Measurements from ENCODE around the gene RALGDS.

Gene RALGDS

DNA sequence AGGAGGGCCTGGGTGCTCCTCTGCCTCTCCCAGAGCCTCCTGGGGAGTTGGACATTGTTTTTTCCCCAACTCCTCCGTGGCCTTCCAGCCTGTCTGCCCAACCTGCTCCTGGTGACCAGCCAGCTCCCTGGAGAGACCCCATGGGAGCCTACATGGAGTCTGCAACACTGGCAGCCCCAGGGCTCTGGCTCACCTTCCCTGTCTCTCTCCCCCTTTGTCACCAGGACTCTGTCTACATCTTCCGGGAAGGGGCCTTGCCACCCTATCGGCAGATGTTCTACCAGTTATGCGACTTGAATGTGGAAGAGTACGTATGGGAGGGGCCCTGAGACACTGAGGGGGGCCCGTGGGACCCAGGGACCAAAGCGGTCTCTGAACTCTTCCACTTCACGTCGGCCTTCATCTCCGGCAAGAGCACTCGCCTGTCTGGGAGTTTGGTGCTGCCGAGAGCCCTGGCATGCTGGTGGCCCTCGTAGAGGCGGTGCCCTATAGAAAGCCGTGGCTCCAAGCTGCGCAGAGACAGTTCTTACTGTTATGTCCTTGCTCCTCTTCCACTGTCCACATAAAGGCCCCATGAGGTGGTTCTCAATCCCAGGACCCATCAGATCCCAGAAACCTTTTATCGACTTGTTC, 65.1 kb downstream of the RALGDS start:
- in situ Hi-C loops (cut with MboI; ENCODE audit: low sequenced_read_pairs) = no loop called here

DNA sequence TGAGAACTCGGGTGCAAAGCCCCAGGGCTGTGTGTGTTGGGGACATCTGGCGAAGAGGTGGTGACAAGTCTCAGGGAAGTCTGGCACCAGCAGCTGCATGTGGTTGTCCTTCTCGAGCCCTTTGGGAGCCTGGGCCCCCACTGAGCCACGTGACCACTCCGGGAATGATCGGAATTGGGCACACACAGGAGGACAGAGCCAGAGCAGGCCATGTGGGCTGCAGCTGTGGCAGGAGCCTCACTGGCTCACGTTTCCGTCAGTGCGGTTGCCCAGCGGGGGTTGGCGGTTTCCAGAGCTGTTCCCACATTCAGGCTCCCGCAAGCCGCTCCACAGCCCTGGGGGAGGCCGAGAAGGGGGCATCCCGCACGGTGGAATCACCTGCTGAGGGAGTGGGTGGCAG, 66.1 kb downstream of the RALGDS start:
- in situ Hi-C loops (cut with MboI; ENCODE audit: low sequenced_read_pairs) = no loop called here

DNA sequence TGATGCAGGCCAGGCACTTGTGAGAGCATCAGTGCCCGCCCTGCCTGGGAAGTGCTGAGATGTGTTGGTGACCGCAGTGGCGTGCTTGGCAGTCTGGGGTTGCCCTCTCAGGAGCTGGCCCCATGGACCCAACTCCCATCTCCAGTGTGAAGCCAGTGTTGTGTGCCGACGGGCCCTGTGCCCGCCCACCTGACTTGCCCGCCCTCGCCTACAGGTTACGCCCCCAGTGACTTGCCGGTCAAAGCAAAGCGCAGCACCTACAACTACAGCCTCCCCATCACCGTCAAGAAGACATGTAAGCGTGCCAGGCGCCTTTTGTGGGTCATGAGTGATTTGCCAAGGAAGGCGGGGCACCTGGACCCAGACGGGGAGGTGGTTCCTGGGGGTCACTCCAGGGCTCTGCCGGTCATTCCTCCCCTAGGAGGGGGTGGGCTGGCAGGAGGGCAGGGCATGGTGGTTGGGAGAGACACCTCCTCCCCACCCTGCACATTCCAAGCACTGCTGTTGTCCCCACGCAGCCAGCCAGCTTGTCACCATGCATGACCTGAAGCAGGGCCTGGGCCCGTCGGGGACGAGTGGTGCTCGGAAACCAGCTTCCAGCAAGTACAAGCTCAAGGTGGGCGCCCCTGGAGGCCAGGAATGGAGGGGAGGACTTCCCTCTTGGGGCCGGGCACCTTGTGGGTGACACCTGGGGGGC, 66.7 kb downstream of the RALGDS start:
- in situ Hi-C loops (cut with MboI; ENCODE audit: low sequenced_read_pairs) = no loop called here

DNA sequence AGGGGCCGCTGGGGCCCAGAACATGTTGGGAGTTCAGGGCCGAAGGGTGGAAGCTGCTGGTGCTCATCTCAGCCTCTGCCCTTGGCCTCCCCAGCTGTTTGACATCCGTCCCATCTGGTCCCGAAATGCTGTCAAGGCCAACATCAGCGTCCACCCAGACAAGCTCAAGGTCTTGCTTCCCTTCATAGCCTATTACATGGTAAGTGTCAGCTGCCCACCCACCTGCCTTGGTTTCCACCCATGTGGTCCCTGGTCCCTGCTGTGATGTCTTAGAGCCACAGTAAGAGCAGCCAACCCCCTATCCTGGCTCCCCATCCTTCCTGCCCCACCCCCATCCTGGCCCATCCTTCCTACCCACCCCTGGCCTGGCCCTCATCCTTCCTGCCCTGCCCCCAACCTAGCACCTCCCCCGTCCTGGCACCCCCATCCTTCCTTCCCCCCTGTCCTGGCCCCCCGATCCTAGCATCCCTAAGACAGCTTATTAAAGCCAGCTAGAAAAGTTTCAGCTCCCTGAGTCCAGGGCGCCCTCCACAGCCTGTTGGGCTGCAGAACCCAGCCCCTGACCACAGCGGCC, 69.0 kb downstream of the RALGDS start:
- in situ Hi-C loops (cut with MboI; ENCODE audit: low sequenced_read_pairs) = no loop called here

DNA sequence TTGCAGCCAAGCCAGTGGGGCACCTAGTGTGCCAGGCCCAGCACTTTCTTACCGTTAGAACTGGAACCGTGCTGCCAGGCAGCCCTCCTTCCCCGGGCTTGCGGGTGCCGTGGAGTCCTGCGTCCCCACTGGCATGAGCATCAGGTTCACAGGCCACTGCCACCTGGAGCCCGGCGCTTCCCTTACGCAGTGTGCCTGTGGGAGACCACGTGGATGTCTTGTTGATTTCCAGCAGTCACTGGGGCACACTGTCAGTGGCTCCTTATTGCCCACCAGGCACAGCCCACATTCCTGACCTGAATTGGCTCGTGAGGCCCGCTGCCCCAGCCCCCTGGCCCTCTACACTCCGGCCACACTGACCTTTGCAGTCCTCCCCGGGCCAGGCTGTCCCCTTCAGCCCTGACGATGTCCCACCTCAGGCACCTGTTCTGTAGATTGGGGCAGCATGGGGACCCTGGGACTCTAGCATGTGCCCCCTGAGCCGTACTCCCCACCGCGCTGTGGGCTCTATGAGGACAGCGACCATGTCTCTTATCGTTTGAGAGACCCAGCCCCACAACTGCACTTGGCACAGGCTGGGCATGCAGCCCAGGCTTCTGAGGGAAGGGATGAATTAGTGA, 69.6 kb downstream of the RALGDS start:
- in situ Hi-C loops (cut with MboI; ENCODE audit: low sequenced_read_pairs) = no loop called here

DNA sequence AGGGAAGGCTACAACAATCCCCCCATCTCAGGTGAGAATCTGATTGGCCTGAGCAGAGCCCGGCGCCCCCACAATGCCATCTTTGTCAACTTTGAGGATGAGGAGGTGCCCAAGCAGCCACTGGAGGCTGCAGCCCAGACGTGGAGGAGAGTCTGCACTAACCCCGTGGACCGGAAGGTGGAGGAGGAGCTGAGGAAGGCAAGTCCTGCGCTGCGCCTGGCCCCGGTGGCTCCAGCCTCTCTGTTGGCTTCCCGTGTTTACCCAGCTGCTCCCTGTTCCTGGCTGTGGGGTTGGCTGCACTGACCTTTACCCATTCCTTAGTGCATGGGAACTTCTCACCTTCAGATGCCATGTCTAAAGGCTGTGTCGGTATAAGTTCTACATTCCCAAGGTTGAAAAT, 70.3 kb downstream of the RALGDS start:
- in situ Hi-C loops (cut with MboI; ENCODE audit: low sequenced_read_pairs) = no loop called here

DNA sequence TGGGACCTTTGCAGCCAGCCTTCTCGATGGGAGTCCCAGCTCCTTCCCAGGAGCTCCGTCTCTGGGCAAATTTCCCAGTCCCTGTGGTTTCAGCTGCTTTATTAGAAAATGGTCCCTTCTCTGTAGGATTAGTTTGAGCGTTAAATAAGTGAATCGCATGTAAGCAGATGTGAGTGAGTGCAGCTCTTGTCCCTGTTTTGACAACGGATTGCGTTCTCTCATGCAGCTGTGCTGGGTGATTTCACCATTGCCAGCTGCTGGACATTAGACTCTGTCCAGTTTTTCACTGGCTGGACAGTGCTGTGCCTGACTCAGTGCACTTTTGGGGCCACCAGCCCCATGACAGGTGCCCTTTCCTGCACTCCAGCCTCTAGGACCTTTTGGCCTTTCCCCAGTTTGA, 70.9 kb downstream of the RALGDS start:
- in situ Hi-C loops (cut with MboI; ENCODE audit: low sequenced_read_pairs) = no loop called here

DNA sequence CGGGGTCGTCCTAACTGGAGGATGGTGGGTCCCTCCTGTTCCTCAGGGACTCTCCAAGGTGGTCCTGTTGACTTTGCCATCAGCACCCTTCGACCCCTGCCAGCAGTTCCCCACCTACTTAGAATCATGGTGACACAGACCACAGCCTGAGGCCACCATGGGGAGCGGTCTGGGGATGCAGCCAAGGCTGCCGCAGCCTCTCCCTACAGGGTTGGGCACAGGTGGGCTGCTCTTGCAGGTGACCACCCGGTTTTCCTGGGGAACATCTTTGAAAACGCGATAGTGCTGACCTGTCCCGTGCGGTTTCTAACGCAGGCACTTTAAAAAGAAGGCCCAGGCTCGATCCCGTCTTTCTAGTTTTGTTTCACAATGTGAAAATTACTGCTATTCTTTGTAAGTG, 72.0 kb downstream of the RALGDS start:
- in situ Hi-C loops (cut with MboI; ENCODE audit: low sequenced_read_pairs) = no loop called here

DNA sequence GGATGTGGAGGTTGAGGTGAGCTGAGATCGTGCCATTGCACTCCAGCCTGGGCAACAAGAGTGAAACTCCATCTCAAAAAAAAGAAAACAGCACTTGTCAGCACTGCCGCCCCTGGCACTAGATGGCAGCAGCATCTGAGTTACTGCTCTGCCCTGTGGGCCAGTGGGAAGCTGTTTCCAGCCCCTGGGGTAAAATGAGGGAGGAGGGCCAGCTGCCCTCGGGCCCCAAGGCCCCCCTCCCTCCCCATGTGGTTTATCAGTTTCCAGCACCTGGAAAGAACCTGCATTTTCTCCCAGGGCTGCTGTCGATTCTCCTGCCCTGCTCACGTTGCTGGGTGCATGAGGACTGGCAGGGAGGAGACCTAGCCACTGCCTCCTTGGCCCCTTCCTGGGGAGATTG, 72.4 kb downstream of the RALGDS start:
- in situ Hi-C loops (cut with MboI; ENCODE audit: low sequenced_read_pairs) = no loop called here
